GM12878 (cell line): Measurements from ENCODE around the gene TNXB. TPM values are rescaled to one million over a fixed set of nuclear protein-coding genes. Genes with fewer than 3 reads are reported as not detected.

Source experiments
- EED ChIP-seq: sonication (generic); IDR thresholded peaks from 2 replicates; pipeline ENCODE4 v1.6.1; 2016; ENCODE audit warnings: antibody characterized with exemption, low read depth
- HDAC6 ChIP-seq: fragments of 200-600 bp; sonication (generic); IDR thresholded peaks from one replicate; pipeline ENCODE4 v1.8.0; 2017; ENCODE audit warnings: antibody characterized with exemption; ENCODE audit not compliant: unreplicated experiment
- MTA3 ChIP-seq: IDR thresholded peaks from 2 replicates; pipeline ENCODE4 v1.6.1; 2012; ENCODE audit warnings: low read length, inconsistent platforms, borderline replicate concordance
- NFXL1 ChIP-seq: fragments of 450-650 bp; IDR thresholded peaks from 2 replicates; pipeline ENCODE4 v1.6.1; 2017; ENCODE audit warnings: antibody characterized with exemption, mild to moderate bottlenecking, borderline replicate concordance
- POU2F2 ChIP-seq: IDR thresholded peaks from 3 replicates; pipeline ENCODE4 v1.6.1; 2011; ENCODE audit warnings: low read depth, mild to moderate bottlenecking, low read length, borderline replicate concordance
- RBBP5 ChIP-seq: fragments of 200-600 bp; sonication (generic); conservative IDR thresholded peaks from 2 replicates; pipeline ENCODE4 v1.6.1; 2016
- SP1 ChIP-seq: IDR thresholded peaks from one replicate; pipeline ENCODE4 v1.6.1; 2011; ENCODE audit warnings: low read depth, low read length
- SREBF1 ChIP-seq: IDR thresholded peaks from 2 replicates; pipeline ENCODE4 v1.6.1; 2012; ENCODE audit warnings: mild to moderate bottlenecking, low read length
- polyA plus RNA-seq, 11 experiments: library from polyadenylated mRNA; depleted of rRNA in 4 of 11; unstranded in 6 of 11; stranded (reverse) in 5 of 11; fragments of >200 nt; fragmentation: Nextera tagmentation in 4 of 11; fragmentation: Illumina TruSeq in 1 of 11; extraction: Ambion mirVana in 4 of 11; extraction: Trizol in 1 of 11; gene quantifications; 1 replicate in 1 of 11; 2 replicates in 10 of 11; pipeline versions ENCODE4 v1.2.1 to v1.2.3, GENCODE V29; 2011 to 2016; ENCODE audit warnings: inconsistent platforms in 2 of 11, missing spikeins in 2 of 11, low read depth in 1 of 11
- total RNA-seq, 4 experiments: library from RNA; depleted of rRNA in 3 of 4; stranded (reverse); fragments of >200 nt in 3 of 4; fragmentation: Illumina TruSeq in 1 of 4; extraction: Trizol in 1 of 4; gene quantifications; 2 replicates each; pipeline versions ENCODE4 v1.2.1 to v1.2.3, GENCODE V29; 2013 to 2021
- TF ChIP-seq, protein P1 (sequence below): fragments of 150-350 bp; IDR thresholded peaks from 2 replicates; pipeline ENCODE4 v1.6.1; 2016; ENCODE audit warnings: low read depth, low read length
- TF ChIP-seq, protein P2 (sequence below): fragments of 450-650 bp; IDR thresholded peaks from 2 replicates; pipeline ENCODE4 v1.6.1; 2016; ENCODE audit warnings: mild to moderate bottlenecking, moderate library complexity, borderline replicate concordance
- TF ChIP-seq, protein P3 (sequence below): fragments of 450-650 bp; IDR thresholded peaks from 2 replicates; pipeline ENCODE4 v1.6.1; 2017; ENCODE audit warnings: mild to moderate bottlenecking

The TNXB gene
- total and polyA plus RNA-seq, 10 of the 15 experiments (the other 5 are each of a cell fraction or from before 2014, with no cell fraction given) = 0.03 to 2.5 (median 0.68) TPM; not detected in 2

DNA sequence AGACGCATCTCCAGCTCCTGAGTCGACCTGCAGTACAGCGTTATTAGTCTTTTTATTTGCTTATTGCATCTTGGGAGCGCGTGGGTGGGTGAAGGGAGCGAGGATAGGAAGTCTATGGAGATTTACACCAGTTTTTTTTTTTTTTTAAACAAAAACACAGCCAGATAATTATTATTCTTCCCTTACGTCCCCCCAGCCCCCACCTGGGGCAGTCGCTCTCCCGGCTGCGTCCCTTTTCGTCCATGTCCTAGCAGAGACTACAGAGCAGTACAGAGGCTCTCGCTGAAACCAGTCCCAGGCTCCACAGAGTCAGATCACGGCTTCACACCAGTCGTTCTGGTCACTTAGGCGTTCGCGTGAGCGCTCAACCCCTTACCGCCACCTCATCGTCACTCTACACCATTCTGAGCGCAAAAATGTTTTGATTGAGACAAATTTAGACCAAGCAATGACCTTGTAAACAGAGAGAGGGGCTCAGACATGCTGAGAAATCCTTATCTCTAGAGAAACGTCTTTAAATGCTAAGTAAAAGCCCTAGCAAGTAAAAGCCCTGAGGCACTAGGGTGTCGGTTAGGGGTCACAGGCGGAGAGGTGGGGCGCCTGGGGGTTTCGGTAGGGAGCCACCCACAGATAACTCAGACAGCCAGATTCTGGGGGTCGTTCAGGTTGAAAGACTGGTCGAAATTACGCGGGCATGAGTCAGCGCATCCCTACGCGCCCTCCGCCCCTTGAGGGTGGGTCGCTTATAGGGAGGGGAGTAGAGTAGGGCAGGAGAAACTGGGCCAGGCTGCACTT, 43.8 kb upstream of the TNXB start (continued):
- TF ChIP-seq MTA3 (no peak), EED (no peak), SP1 (no peak), HDAC6 (no peak), POU2F2 (no peak), NFXL1 (no peak), SREBF1 (no peak), RBBP5 (no peak)
- TF ChIP-seq, protein P1, sequence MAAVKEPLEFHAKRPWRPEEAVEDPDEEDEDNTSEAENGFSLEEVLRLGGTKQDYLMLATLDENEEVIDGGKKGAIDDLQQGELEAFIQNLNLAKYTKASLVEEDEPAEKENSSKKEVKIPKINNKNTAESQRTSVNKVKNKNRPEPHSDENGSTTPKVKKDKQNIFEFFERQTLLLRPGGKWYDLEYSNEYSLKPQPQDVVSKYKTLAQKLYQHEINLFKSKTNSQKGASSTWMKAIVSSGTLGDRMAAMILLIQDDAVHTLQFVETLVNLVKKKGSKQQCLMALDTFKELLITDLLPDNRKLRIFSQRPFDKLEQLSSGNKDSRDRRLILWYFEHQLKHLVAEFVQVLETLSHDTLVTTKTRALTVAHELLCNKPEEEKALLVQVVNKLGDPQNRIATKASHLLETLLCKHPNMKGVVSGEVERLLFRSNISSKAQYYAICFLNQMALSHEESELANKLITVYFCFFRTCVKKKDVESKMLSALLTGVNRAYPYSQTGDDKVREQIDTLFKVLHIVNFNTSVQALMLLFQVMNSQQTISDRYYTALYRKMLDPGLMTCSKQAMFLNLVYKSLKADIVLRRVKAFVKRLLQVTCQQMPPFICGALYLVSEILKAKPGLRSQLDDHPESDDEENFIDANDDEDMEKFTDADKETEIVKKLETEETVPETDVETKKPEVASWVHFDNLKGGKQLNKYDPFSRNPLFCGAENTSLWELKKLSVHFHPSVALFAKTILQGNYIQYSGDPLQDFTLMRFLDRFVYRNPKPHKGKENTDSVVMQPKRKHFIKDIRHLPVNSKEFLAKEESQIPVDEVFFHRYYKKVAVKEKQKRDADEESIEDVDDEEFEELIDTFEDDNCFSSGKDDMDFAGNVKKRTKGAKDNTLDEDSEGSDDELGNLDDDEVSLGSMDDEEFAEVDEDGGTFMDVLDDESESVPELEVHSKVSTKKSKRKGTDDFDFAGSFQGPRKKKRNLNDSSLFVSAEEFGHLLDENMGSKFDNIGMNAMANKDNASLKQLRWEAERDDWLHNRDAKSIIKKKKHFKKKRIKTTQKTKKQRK = no peak
- TF ChIP-seq, protein P2, sequence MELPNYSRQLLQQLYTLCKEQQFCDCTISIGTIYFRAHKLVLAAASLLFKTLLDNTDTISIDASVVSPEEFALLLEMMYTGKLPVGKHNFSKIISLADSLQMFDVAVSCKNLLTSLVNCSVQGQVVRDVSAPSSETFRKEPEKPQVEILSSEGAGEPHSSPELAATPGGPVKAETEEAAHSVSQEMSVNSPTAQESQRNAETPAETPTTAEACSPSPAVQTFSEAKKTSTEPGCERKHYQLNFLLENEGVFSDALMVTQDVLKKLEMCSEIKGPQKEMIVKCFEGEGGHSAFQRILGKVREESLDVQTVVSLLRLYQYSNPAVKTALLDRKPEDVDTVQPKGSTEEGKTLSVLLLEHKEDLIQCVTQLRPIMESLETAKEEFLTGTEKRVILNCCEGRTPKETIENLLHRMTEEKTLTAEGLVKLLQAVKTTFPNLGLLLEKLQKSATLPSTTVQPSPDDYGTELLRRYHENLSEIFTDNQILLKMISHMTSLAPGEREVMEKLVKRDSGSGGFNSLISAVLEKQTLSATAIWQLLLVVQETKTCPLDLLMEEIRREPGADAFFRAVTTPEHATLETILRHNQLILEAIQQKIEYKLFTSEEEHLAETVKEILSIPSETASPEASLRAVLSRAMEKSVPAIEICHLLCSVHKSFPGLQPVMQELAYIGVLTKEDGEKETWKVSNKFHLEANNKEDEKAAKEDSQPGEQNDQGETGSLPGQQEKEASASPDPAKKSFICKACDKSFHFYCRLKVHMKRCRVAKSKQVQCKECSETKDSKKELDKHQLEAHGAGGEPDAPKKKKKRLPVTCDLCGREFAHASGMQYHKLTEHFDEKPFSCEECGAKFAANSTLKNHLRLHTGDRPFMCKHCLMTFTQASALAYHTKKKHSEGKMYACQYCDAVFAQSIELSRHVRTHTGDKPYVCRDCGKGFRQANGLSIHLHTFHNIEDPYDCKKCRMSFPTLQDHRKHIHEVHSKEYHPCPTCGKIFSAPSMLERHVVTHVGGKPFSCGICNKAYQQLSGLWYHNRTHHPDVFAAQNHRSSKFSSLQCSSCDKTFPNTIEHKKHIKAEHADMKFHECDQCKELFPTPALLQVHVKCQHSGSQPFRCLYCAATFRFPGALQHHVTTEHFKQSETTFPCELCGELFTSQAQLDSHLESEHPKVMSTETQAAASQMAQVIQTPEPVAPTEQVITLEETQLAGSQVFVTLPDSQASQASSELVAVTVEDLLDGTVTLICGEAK = no peak
- TF ChIP-seq, protein P3, sequence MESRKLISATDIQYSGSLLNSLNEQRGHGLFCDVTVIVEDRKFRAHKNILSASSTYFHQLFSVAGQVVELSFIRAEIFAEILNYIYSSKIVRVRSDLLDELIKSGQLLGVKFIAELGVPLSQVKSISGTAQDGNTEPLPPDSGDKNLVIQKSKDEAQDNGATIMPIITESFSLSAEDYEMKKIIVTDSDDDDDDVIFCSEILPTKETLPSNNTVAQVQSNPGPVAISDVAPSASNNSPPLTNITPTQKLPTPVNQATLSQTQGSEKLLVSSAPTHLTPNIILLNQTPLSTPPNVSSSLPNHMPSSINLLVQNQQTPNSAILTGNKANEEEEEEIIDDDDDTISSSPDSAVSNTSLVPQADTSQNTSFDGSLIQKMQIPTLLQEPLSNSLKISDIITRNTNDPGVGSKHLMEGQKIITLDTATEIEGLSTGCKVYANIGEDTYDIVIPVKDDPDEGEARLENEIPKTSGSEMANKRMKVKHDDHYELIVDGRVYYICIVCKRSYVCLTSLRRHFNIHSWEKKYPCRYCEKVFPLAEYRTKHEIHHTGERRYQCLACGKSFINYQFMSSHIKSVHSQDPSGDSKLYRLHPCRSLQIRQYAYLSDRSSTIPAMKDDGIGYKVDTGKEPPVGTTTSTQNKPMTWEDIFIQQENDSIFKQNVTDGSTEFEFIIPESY = no peak
- TF ChIP-seq, all 136 proteins: peak for 0
